Hepatocyte (in vitro differentiated cells): ENCODE data around the gene LARP4B.

Source experiments
- EZH2 ChIP-seq: fragments of 200-600 bp; sonication (generic); IDR thresholded peaks from 2 replicates; pipeline ENCODE4 v1.6.1; 2016; ENCODE audit warnings: antibody characterized with exemption, mild to moderate bottlenecking, borderline replicate concordance
- TF ChIP-seq, protein P1 (sequence below): fragments of 200-600 bp; sonication (generic); IDR thresholded peaks from 2 replicates; pipeline ENCODE4 v1.5.1; 2016; ENCODE audit warnings: antibody characterized with exemption, mild to moderate bottlenecking; ENCODE audit not compliant: poor library complexity

- TF ChIP-seq EZH2, result no peak
- TF ChIP-seq, protein P1, sequence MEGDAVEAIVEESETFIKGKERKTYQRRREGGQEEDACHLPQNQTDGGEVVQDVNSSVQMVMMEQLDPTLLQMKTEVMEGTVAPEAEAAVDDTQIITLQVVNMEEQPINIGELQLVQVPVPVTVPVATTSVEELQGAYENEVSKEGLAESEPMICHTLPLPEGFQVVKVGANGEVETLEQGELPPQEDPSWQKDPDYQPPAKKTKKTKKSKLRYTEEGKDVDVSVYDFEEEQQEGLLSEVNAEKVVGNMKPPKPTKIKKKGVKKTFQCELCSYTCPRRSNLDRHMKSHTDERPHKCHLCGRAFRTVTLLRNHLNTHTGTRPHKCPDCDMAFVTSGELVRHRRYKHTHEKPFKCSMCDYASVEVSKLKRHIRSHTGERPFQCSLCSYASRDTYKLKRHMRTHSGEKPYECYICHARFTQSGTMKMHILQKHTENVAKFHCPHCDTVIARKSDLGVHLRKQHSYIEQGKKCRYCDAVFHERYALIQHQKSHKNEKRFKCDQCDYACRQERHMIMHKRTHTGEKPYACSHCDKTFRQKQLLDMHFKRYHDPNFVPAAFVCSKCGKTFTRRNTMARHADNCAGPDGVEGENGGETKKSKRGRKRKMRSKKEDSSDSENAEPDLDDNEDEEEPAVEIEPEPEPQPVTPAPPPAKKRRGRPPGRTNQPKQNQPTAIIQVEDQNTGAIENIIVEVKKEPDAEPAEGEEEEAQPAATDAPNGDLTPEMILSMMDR, result no peak
These were observed 102.3 kb downstream of the LARP4B start for GRCh38 chr10:829241-829640.
